Heart right ventricle (tissue), 16 donors: ENCODE data around the gene GGTLC1. TPM values are rescaled to one million over a fixed set of nuclear protein-coding genes. Genes with fewer than 3 reads are reported as not detected.

ENCODE experiments used
- ATAC-seq, 8 donors: fragments of 200-7000 bp; cut with Tn5 transposase; one replicate each; pipeline ENCODE4 v1.9.1; 2020; ENCODE audit warnings: mild to moderate bottlenecking in 8 of 8, moderate library complexity in 8 of 8, moderate number of reproducible peaks in 1 of 8
- DNase-seq, 2 donors: peaks; one replicate each; pipeline ENCODE4 v3.0.0-alpha.2; 2020
- H3K27ac ChIP-seq, 10 donors: fragments of 200-600 bp; sonication (generic) in 2 of 10; one replicate each; pipeline versions ENCODE4 v1.5.0 to v1.8.0; 2020 to 2022; ENCODE audit warnings: mild to moderate bottlenecking in 3 of 10
- H3K27me3 ChIP-seq, 7 donors: fragments of 200-600 bp; one replicate each; pipeline ENCODE4 v1.8.0; 2021 to 2022; ENCODE audit warnings: mild to moderate bottlenecking in 2 of 7
- H3K36me3 ChIP-seq, 9 donors: fragments of 200-600 bp; sonication (generic) in 1 of 9; one replicate each; pipeline versions ENCODE4 v1.5.0 to v1.8.0; 2020 to 2022; ENCODE audit warnings: mild to moderate bottlenecking in 2 of 9
- H3K4me1 ChIP-seq, 9 donors: fragments of 200-600 bp; sonication (generic) in 1 of 9; one replicate each; pipeline versions ENCODE4 v1.5.0 to v1.8.0; 2020 to 2022; ENCODE audit warnings: mild to moderate bottlenecking in 4 of 9
- H3K4me3 ChIP-seq, 10 donors: fragments of 200-600 bp; sonication (generic) in 2 of 10; one replicate each; pipeline versions ENCODE4 v1.5.0 to v1.8.0; 2020 to 2022; ENCODE audit warnings: mild to moderate bottlenecking in 7 of 10, moderate library complexity in 2 of 10
- H3K9me3 ChIP-seq, 11 donors: fragments of 200-600 bp in 10 of 11; sonication (generic) in 2 of 11; one replicate each; pipeline versions ENCODE4 v1.5.0 to v1.8.0; 2013 to 2022; ENCODE audit warnings: mild to moderate bottlenecking in 2 of 11, control low read depth in 1 of 11, moderate library complexity in 1 of 11
- WGBS, 2 donors: extraction: QIAGEN DNeasy Blood & Tissue Kit; methylation state at CpG; one replicate each; pipeline ENCODE4 v1.1.7; 2013; ENCODE audit warnings: inconsistent platforms in 1 of 2; 5-methylcytosine and 5-hydroxymethylcytosine counted together
- intact Hi-C, 10 donors: fragments of 100-400 bp; cut with DNase I; formaldehyde crosslinking; loops; one replicate each; pipeline versions ENCODE4 v1.11.1 to v1.14.2; 2022
- polyA plus RNA-seq, 2 donors: library from polyadenylated mRNA; stranded (reverse); fragments of 200-250 nt; gene quantifications; one replicate each; pipeline ENCODE4 v1.2.3, GENCODE V29; 2013
- total RNA-seq, 10 donors: library from RNA; stranded (reverse); fragmentation: NEBNext Ultra II Directional in 3 of 10; extraction: Animal tissue kit (Norgen Biotek cat#: 25700) in 3 of 10; gene quantifications; one replicate each; pipeline versions ENCODE4 v1.2.1 to v1.2.4, GENCODE V29; 2021 to 2023
- TF ChIP-seq, protein P1 (sequence below), 9 donors: fragments of 200-600 bp; sonication (generic) in 2 of 9; IDR thresholded peaks; one replicate each; pipeline versions ENCODE4 v1.5.0 to v1.8.0; 2021 to 2022; ENCODE audit warnings: antibody characterized with exemption in 9 of 9, mild to moderate bottlenecking in 5 of 9, moderate library complexity in 1 of 9
- donor health status: Arrhythmogenic right ventricular cardiomyopathy.
- donor health status: ischemic (EF 13 %, LVEDD 7.1; RV severe dilation, severe dysfunction).
- donor health status: healthy with polysubstance abuse.
- donor health status: DM: no; HTN: yes; CAD: no.
- donor health status: DM: no; HTN: no; CAD: no.
- donor health status: ischemic (EF 25% LVEDD 6.9; RV normal size, moderate dysfunction).
- donor health status: ischemic (EF 25% LVEDD 5.7; RV mildly dilated, moderate dysfunction).
- donor health status: healthy.
- donor health status: DM: yes; HTN: yes; CAD: no.
- donor health status: Ischemic cardiomyopathy.
- donor health status: ischemic (EF 35%, LVEDD 5.7; RV mildly dilated, moderate dysfunction).
- donor health status: nonischemic (EF 11% LVEDD 7.7; RV severe dilation, severe dysfunction).
- donor health status: DM: yes; HTN: yes; CAD: no.
- donor health status: PGD.
- donor health status: ischemic (EF 29% LVEDD 5.4; RV normal size, mild dysfunction).
- donor health status: nonischemic (EF 23%, LVEDD 6.1; RV moderate dilation, normal function).

GGTLC1 gene
- total and polyA plus RNA-seq, 12 donors: not detected

DNA sequence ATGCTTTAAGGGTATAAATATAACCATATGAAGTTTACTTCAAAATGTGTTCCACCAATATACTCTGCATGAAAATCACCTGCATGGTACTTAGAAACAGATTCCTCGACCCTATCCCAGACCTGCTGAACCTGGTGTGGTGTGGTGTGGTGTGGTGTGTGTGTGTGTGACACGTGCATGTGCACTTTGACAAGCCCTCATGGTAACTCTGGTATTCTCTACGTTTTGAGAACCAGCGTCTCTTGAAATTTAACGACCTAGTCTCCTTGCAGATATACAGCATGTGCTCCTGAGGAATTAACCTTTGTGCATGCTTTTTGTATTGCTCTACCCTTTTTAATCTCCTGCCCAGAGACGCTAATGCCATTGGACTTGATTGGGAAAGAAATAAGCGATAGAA, 29.5 kb downstream of the GGTLC1 start:
- intact Hi-C loops: no loop called here
- no peaks in the 10 kb centered on the region for H3K4me1 ChIP-seq
- WGBS, 2 donors: 73 to 79% methylated on average over 7 of the region's 7 CpGs
- no peak overlapping the region for H3K4me3 ChIP-seq
- TF ChIP-seq, protein P1, sequence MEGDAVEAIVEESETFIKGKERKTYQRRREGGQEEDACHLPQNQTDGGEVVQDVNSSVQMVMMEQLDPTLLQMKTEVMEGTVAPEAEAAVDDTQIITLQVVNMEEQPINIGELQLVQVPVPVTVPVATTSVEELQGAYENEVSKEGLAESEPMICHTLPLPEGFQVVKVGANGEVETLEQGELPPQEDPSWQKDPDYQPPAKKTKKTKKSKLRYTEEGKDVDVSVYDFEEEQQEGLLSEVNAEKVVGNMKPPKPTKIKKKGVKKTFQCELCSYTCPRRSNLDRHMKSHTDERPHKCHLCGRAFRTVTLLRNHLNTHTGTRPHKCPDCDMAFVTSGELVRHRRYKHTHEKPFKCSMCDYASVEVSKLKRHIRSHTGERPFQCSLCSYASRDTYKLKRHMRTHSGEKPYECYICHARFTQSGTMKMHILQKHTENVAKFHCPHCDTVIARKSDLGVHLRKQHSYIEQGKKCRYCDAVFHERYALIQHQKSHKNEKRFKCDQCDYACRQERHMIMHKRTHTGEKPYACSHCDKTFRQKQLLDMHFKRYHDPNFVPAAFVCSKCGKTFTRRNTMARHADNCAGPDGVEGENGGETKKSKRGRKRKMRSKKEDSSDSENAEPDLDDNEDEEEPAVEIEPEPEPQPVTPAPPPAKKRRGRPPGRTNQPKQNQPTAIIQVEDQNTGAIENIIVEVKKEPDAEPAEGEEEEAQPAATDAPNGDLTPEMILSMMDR (IDR thresholded peaks at IDR 0.05): no peak
- H3K27me3 ChIP-seq: peaks cover 0 to 6% (median 0%) of the 10 kb centered on the region in 7 donors
- peaks cover 0 to 11% (median 0%) of the 10 kb centered on the region in 11 donors for H3K9me3 ChIP-seq
- ATAC-seq (no peak), DNase-seq (no peak)
- H3K27ac ChIP-seq: no peak overlapping the region
- H3K36me3 ChIP-seq: no peaks in the 10 kb centered on the region

DNA sequence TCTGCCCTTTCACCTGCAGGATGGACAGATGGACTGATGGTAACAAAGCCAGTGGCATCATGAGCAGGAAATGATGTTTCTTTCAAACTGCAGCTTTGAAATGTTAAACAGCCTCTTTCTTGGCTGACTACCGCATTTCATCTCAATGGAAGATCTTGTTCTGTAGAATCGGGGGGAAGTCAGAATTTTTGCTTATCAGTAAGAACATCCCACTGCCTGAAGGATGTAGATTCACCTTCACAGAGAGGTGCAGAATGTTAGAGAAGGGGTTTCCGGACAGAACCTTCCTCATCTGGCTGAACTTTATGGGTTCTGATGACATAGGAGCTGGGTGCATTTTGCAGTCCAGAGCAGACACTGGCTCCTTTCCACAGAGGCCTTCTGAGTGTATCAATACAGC, 32.7 kb downstream of the GGTLC1 start:
- DNase-seq (no peak), ATAC-seq (no peak)
- no peak overlapping the region for H3K27ac ChIP-seq
- no peaks in the 10 kb centered on the region for H3K36me3 ChIP-seq
- H3K27me3 ChIP-seq: peaks cover 0 to 19% (median 2%) of the 10 kb centered on the region in 7 donors
- intact Hi-C loops: no loop called here
- TF ChIP-seq, protein P1 (IDR thresholded peaks at IDR 0.05): no peak
- H3K9me3 ChIP-seq: no peaks in the 10 kb centered on the region
- no peak overlapping the region for H3K4me3 ChIP-seq
- 42 to 46% methylated on average over 3 of the region's 3 CpGs for WGBS, 2 donors
- H3K4me1 ChIP-seq: no peaks in the 10 kb centered on the region

DNA sequence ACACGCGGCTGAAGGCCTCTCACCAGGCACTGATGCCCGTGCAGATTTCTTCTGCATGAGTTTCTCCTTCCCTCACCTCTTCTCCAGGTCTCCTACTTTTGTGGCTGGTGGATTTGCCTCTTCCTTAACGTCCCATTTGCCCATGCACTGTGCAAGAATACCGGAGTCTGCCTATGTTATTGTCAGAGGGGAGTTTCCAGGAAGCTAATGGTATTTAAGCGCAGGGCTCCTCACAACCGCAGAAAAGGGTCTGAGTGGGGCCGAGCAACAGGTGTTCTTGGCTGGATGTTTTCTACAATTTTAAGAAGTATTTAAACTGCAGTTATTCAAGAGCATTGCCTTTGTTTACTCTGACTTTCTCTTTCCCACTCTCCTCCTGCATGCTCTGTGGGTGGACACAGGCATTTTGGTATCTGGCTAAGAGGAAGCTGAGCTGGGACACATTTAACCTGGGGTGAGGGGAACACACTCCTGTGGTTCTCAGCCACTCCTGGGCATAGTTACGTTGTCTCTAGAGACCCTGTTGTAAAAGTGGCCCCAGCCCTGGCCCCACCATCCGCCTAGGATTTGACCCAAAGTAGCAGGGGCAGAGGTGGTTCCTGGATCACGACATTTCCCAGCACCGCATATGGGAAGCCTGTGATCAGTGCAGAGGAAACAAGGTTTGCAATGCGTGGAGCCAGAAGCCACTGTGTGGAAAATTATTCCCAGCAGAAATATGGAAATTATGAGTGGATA, 34.4 kb downstream of the GGTLC1 start:
- H3K36me3 ChIP-seq: no peaks in the 10 kb centered on the region
- peaks cover 0 to 27% (median 5%) of the 10 kb centered on the region in 7 donors for H3K27me3 ChIP-seq
- H3K27ac ChIP-seq: no peak overlapping the region
- 67 to 68% methylated on average over 13 of the region's 13 CpGs for WGBS, 2 donors
- ATAC-seq (no peak), DNase-seq (no peak)
- TF ChIP-seq, protein P1 (IDR thresholded peaks at IDR 0.05): no peak
- H3K9me3 ChIP-seq: no peaks in the 10 kb centered on the region
- intact Hi-C loops: no loop called here
- H3K4me3 ChIP-seq: no peak overlapping the region
- H3K4me1 ChIP-seq: no peaks in the 10 kb centered on the region

DNA sequence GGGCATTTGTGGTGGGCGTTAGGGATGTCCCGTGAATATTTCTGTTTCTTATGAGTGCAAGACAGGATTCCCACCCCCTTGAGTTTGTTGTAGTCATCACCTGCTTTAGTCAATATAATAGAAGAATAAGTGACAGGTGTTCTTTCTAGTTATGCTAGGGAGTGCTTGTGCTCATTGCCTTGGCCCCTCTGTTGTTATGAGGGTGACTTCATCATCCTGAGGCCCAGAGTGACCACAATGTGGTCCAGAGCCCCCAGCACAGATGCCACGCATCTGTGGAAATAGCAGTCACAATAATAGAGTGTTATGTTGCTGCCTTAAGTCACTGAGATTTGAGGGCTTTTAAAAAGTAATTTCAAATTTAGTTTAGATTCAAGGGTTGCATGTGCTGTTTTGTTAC, 42.4 kb downstream of the GGTLC1 start:
- Histone ChIP-seq H3K27me3 (peaks cover 0 to 12% (median 2%) of the 10 kb centered on the region in 7 donors), H3K4me1 (no peaks in the 10 kb centered on the region), H3K9me3 (no peaks in the 10 kb centered on the region), H3K36me3 (no peaks in the 10 kb centered on the region), H3K27ac (no peak overlapping the region), H3K4me3 (no peak overlapping the region)
- TF ChIP-seq, protein P1 (IDR thresholded peaks at IDR 0.05): no peak
- ATAC-seq (no peak), DNase-seq (no peak)
- 53 to 56% methylated on average over 3 of the region's 3 CpGs for WGBS, 2 donors
- intact Hi-C loops: loop anchor here in 1 of 10 donors (10.0 kb wide), 1 partner anchor 969 kb away; no protein-coding TSS in a partner anchor
